ENCODE measurements around the gene SLC29A4.
"Not testable (repeated sequence)": the region's sequence is repeated elsewhere in the genome, so short reads cannot be mapped to it uniquely, and the experiment has no call there.

GRCh38 chr7:5291711-5292335 lies 9.1 kb downstream of the SLC29A4 start:
- TF ChIP-seq CTCF (IDR thresholded peaks at IDR 0.05; ENCODE audit: extremely low read depth in 1 of 2, insufficient read depth in 1 of 2, low read depth in 1 of 2, low read length in 2 of 2); POLR2AphosphoS5 (IDR thresholded peaks at IDR 0.05; ENCODE audit: insufficient read depth, low read depth, low read length); EZH2 (IDR thresholded peaks at IDR 0.05; ENCODE audit: borderline replicate concordance, low read depth, low read length, severe bottlenecking); POLR2A (IDR thresholded peaks at IDR 0.05; ENCODE audit: low read depth, low read length); FOS (IDR thresholded peaks at IDR 0.05; ENCODE audit: borderline replicate concordance, insufficient read depth, low read length): not testable (repeated sequence)
- TF ChIP-seq, protein P1, sequence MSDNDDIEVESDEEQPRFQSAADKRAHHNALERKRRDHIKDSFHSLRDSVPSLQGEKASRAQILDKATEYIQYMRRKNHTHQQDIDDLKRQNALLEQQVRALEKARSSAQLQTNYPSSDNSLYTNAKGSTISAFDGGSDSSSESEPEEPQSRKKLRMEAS (IDR thresholded peaks at IDR 0.05; ENCODE audit: insufficient read depth, insufficient read length) = not testable (repeated sequence)

Measured in endothelial cell of umbilical vein (primary cell).